NCI-H526 treated with DMSO at 0.1 percent for 48 hours (cell line): ENCODE data around the gene CIRBP.

Experiments
- DNase-seq: peaks from one replicate; lab custom pipeline; 2025; lab: John Stamatoyannopoulos, UW

The CIRBP gene

GRCh38 chr19:1230783-1231489, 38.2 kb upstream of the CIRBP start:
- DNase-seq, result no peak

GRCh38 chr19:1231729-1232637, 37.1 kb upstream of the CIRBP start:
- DNase-seq, result no peak

- DNase-seq, result no peak
These were observed 36.5 kb upstream of the CIRBP start for GRCh38 chr19:1232652-1233072.

GRCh38 chr19:1233115-1233667, 35.9 kb upstream of the CIRBP start:
- no peak for DNase-seq

GRCh38 chr19:1234051-1234954, 34.8 kb upstream of the CIRBP start:
- no peak for DNase-seq

- no peak for DNase-seq
These were observed 34.2 kb upstream of the CIRBP start for GRCh38 chr19:1234955-1235380.

GRCh38 chr19:1235625-1236538, 33.2 kb upstream of the CIRBP start:
- no peak for DNase-seq

GRCh38 chr19:1236576-1236975, 32.6 kb upstream of the CIRBP start:
- no peak for DNase-seq

- DNase-seq, result no peak
These were observed 32.0 kb upstream of the CIRBP start for GRCh38 chr19:1237027-1237659.

GRCh38 chr19:1237754-1238368, 31.3 kb upstream of the CIRBP start, which contains the start of gene CBARP:
Gene CBARP (minus strand): TSS chr19:1238005. CDS start chr19:1236100, 1,905 bp downstream.
- no peak for DNase-seq

GRCh38 chr19:1238369-1239303, 30.5 kb upstream of the CIRBP start:
- DNase-seq, result no peak

- DNase-seq, result no peak
These were observed 29.7 kb upstream of the CIRBP start for GRCh38 chr19:1239420-1239795.

- peak; percentile 38 for DNase-seq
These were observed 29.1 kb upstream of the CIRBP start for GRCh38 chr19:1239796-1240737.

- DNase-seq, result no peak
These were observed 28.2 kb upstream of the CIRBP start for GRCh38 chr19:1240925-1241324.

GRCh38 chr19:1241417-1242095, 27.6 kb upstream of the CIRBP start, which contains the start of gene ATP5F1D:
Gene ATP5F1D (plus strand): TSS chr19:1241751. CDS start chr19:1241851, 100 bp downstream.
- DNase-seq, result peak; percentile 55
